GM12878 (cell line): Measurements from ENCODE around the gene SLC12A1. TPM values are rescaled to one million over a fixed set of nuclear protein-coding genes. Genes with fewer than 3 reads are reported as not detected.

Source experiments
- ATAC-seq: fragments of 200-7000 bp; cut with Tn5 transposase; 3 replicates; pipeline ENCODE4 v1.9.1; 2020; ENCODE audit warnings: mild to moderate bottlenecking, moderate library complexity
- BruUV-seq: library from RNA; stranded (reverse); fragments of 400-500 nt; replicated peaks from 2 replicates; lab custom pipeline; 2021; lab: Mats Ljungman, UMichigan
- CTCF ChIA-PET: fragments of 300-600 bp; sonication (Branson Sonifier 250); formaldehyde crosslinking; extraction: SDS; loops from one replicate; lab custom pipeline; 2021; ENCODE audit warnings: inconsistent platforms; lab: Yijun Ruan, JAX
- POLR2A ChIA-PET: fragments of 350-600 bp; formaldehyde crosslinking; extraction: SDS; loops from one replicate; lab custom pipeline; 2021; ENCODE audit warnings: inconsistent platforms; lab: Charles Lee
- RAD21 ChIA-PET: fragments of 300-600 bp; sonication (Branson Sonifier 250); formaldehyde crosslinking; loops from one replicate; lab custom pipeline; 2023; ENCODE audit warnings: antibody characterized with exemption; ENCODE audit not compliant: unreplicated experiment; lab: Charles Lee
- SMC1A ChIA-PET: fragments of 300-600 bp; sonication (Branson Sonifier 250); formaldehyde crosslinking; loops from one replicate; lab custom pipeline; 2023; ENCODE audit not compliant: unreplicated experiment, uncharacterized antibody; lab: Charles Lee
- DNase-seq: peaks from one replicate; pipeline ENCODE4 v3.0.0-alpha.2; 2011; ENCODE audit warnings: low read depth, low spot score
- FAIRE-seq: peaks from 3 replicates; lab custom pipeline; 2011; peaks lifted over from hg19 to GRCh38; lab: Jason Lieb, UNC
- H2AFZ ChIP-seq: 2 replicates; pipeline ENCODE4 v1.6.0; 2011; ENCODE audit warnings: low read depth, low read length, control low read depth; ENCODE audit not compliant: control insufficient read depth
- H3K27ac ChIP-seq: 2 replicates; pipeline ENCODE4 v1.5.1; 2011; ENCODE audit warnings: control low read depth; ENCODE audit not compliant: control insufficient read depth, insufficient read depth
- H3K27me3 ChIP-seq, 2 experiments: replicated peaks in 1 of 2; 2 replicates each; pipeline versions ENCODE4 v1.6.0 to v1.6.1; 2011; ENCODE audit warnings: low read length in 1 of 2; ENCODE audit not compliant: control insufficient read depth in 2 of 2, insufficient read depth in 2 of 2
- H3K36me3 ChIP-seq, 2 experiments: 2 replicates each; pipeline ENCODE4 v1.5.1; 2011; ENCODE audit warnings: low read length in 1 of 2; ENCODE audit not compliant: control insufficient read depth in 2 of 2, insufficient read depth in 2 of 2
- H3K4me1 ChIP-seq: 2 replicates; pipeline ENCODE4 v1.6.1; 2011; ENCODE audit warnings: mild to moderate bottlenecking, low read length, moderate library complexity, mixed read lengths; ENCODE audit not compliant: control insufficient read depth, insufficient read depth
- H3K4me2 ChIP-seq: 2 replicates; pipeline ENCODE4 v1.6.0; 2011; ENCODE audit warnings: control low read depth; ENCODE audit not compliant: control insufficient read depth, insufficient read depth
- H3K4me3 ChIP-seq: fragments of 200-600 bp; sonication (generic); 2 replicates; pipeline ENCODE4 v1.5.1; 2016
- H3K79me2 ChIP-seq: 2 replicates; pipeline ENCODE4 v1.6.0; 2011; ENCODE audit warnings: low read length; ENCODE audit not compliant: control insufficient read depth, insufficient read depth
- H3K9ac ChIP-seq: 2 replicates; pipeline ENCODE4 v1.8.0; 2011; ENCODE audit warnings: low read length, control low read depth, mixed read lengths; ENCODE audit not compliant: control insufficient read depth, insufficient read depth
- H3K9me3 ChIP-seq: replicated peaks from 3 replicates; pipeline ENCODE4 v1.5.1; 2011; ENCODE audit warnings: mild to moderate bottlenecking, low read length; ENCODE audit not compliant: control insufficient read depth, insufficient read depth
- H4K20me1 ChIP-seq: 2 replicates; pipeline ENCODE4 v1.6.0; 2011; ENCODE audit not compliant: control insufficient read depth, insufficient read depth
- CTCF ChIP-seq, 3 experiments: IDR thresholded peaks in 2 of 3; conservative IDR thresholded peaks in 1 of 3; 2 replicates each; pipeline ENCODE4 v1.5.1; 2011; ENCODE audit warnings: low read depth in 3 of 3, low read length in 3 of 3, mild to moderate bottlenecking in 3 of 3, control low read depth in 2 of 3, moderate library complexity in 2 of 3, inconsistent platforms in 1 of 3, mixed read lengths in 1 of 3; ENCODE audit not compliant: control insufficient read depth in 2 of 3, insufficient read depth in 1 of 3; ENCODE audit errors: extremely low read depth in 1 of 3
- RAD21 ChIP-seq: IDR thresholded peaks from 2 replicates; pipeline ENCODE4 v1.6.1; 2011; ENCODE audit warnings: mild to moderate bottlenecking, low read depth, low read length, moderate library complexity; ENCODE audit not compliant: insufficient read depth
- SMC3 ChIP-seq: IDR thresholded peaks from 2 replicates; pipeline ENCODE4 v1.6.1; 2011; ENCODE audit warnings: low read length, improper control_type of control experiment, borderline replicate concordance
- USF2 ChIP-seq: IDR thresholded peaks from 2 replicates; pipeline ENCODE4 v1.6.1; 2011; ENCODE audit warnings: low read depth, low read length, improper control_type of control experiment, borderline replicate concordance
- WGBS: methylation state at CpG from one replicate; pipeline ENCODE4 v1.1.6; 2016; ENCODE audit warnings: low lambda C conversion rate; ENCODE audit not compliant: insufficient replicate concordance, insufficient coverage; ENCODE audit errors: missing lambda C conversion rate; 5-methylcytosine and 5-hydroxymethylcytosine counted together
- in situ Hi-C: fragments of 300-500 bp; cut with MboI; formaldehyde crosslinking; loops from 9 replicates; pipeline ENCODE4 v1.14.3; 2018; ENCODE audit warnings: mixed read lengths
- intact Hi-C: fragments of 100-400 bp; cut with micrococcal nuclease; formaldehyde crosslinking; loops from one replicate; pipeline ENCODE4 v1.14.2; 2022; ENCODE audit not compliant: unreplicated experiment
- polyA plus RNA-seq, 11 experiments: library from polyadenylated mRNA; depleted of rRNA in 4 of 11; unstranded in 6 of 11; stranded (reverse) in 5 of 11; fragments of >200 nt; fragmentation: Nextera tagmentation in 4 of 11; fragmentation: Illumina TruSeq in 1 of 11; extraction: Ambion mirVana in 4 of 11; extraction: Trizol in 1 of 11; gene quantifications; 1 replicate in 1 of 11; 2 replicates in 10 of 11; pipeline versions ENCODE4 v1.2.1 to v1.2.3, GENCODE V29; 2011 to 2016; ENCODE audit warnings: inconsistent platforms in 2 of 11, missing spikeins in 2 of 11, low read depth in 1 of 11
- total RNA-seq, 4 experiments: library from RNA; depleted of rRNA in 3 of 4; stranded (reverse); fragments of >200 nt in 3 of 4; fragmentation: Illumina TruSeq in 1 of 4; extraction: Trizol in 1 of 4; gene quantifications; 2 replicates each; pipeline versions ENCODE4 v1.2.1 to v1.2.3, GENCODE V29; 2013 to 2021

Gene SLC12A1
- total and polyA plus RNA-seq, 10 of the 15 experiments (the other 5 are each of a cell fraction or from before 2014, with no cell fraction given): under 0.01 TPM; not detected in 9

- H3K36me3 ChIP-seq: peaks cover 2 to 21% of the 10 kb centered on the region in 2 experiments
- RAD21 ChIA-PET: interaction anchor here (0.7 to 3.7 kb wide), 5 partner anchors 15 to 308 kb away, joined by 3 to 23 read pairs (median 7); partner anchors contain the start of gene FBN1
- peak; percentile 68 for ATAC-seq
These were observed 130.8 kb downstream of the SLC12A1 start for GRCh38 chr15:48336940-48337339.

More at GRCh38 chr15:48336940-48337339, 130.8 kb downstream of the SLC12A1 start:
- in situ Hi-C loops: loop anchor here (25.0 kb wide), 1 partner anchor 1275 kb away; the partner anchor contains the start of genes DTWD1 and FAM227B
- Histone ChIP-seq H3K4me1 (peaks cover 3% of the 10 kb centered on the region; the same call in 1 of the 2 replicates), H3K27ac (no peak overlapping the region), H3K79me2 (peaks cover 37% of the 10 kb centered on the region), H3K4me3 (no peak overlapping the region), H3K4me2 (no peak overlapping the region; the same call in 1 of the 2 replicates), H3K9ac (no peak overlapping the region), H3K27me3 (no peaks in the 10 kb centered on the region), H2AFZ (no peak overlapping the region), H3K9me3 (no peaks in the 10 kb centered on the region), H4K20me1 (no peaks in the 10 kb centered on the region)
- FAIRE-seq (no peak), DNase-seq (no peak)
- BruUV-seq: no TSS peak
- ChIA-PET CTCF (interaction anchor here (0.6 to 6.6 kb wide), 11 partner anchors 12 to 1481 kb away, joined by 3 to 123 read pairs (median 4); no protein-coding TSS in a partner anchor), POLR2A (interaction anchor here (0.5 kb wide), 1 partner anchor 1964 kb away, joined by 6 read pairs; no protein-coding TSS in a partner anchor), SMC1A (interaction anchor here (0.6 to 4.1 kb wide), 8 partner anchors 8 to 668 kb away, joined by 3 to 43 read pairs (median 4); no protein-coding TSS in a partner anchor)
- TF ChIP-seq USF2 (no peak), CTCF (IDR thresholded peaks at IDR 0.05 in 2 of 3, conservative IDR thresholded peaks at IDR 0.05 in 1 of 3; ENCODE audit: control insufficient read depth in 2 of 3, extremely low read depth in 1 of 3, insufficient read depth in 1 of 3, low read depth in 3 of 3, low read length in 3 of 3) (peak; percentile 50 to 62 (median 60); a peak in 4 of 6 replicates), SMC3 (peak; percentile 47; the same call in 1 of the 2 replicates), RAD21 (peak; percentile 50; the same call in 1 of the 2 replicates)
- 76% methylated on average over 2 of the region's 2 CpGs for WGBS
- intact Hi-C loops: loop anchor here (2.0 to 10.0 kb wide), 2 partner anchors 16 to 1288 kb away; partner anchors contain the start of genes DTWD1 and FAM227B
